Testis (tissue), 3 donors: ENCODE measurements around the gene ACSM2B. TPM values are rescaled to one million over a fixed set of nuclear protein-coding genes. Genes with fewer than 3 reads are reported as not detected.
"Not testable (repeated sequence)": the region's sequence is repeated elsewhere in the genome, so short reads cannot be mapped to it uniquely, and the experiment has no call there.

Source experiments
- DNase-seq: peaks from one replicate; pipeline ENCODE4 v3.0.0-alpha.2; 2019
- H3K27ac ChIP-seq, 2 donors: fragments of 200-600 bp; sonication (generic); one replicate each; pipeline ENCODE4 v1.5.1; 2019
- H3K27me3 ChIP-seq: fragments of 200-600 bp; sonication (generic); one replicate; pipeline ENCODE4 v1.5.1; 2019
- H3K36me3 ChIP-seq: fragments of 200-600 bp; sonication (generic); one replicate; pipeline ENCODE4 v1.5.1; 2017; ENCODE audit warnings: low read depth; ENCODE audit errors: missing control alignments
- H3K4me1 ChIP-seq: fragments of 200-600 bp; sonication (generic); one replicate; pipeline ENCODE4 v1.5.1; 2019
- H3K4me3 ChIP-seq, 2 donors: fragments of 200-600 bp; sonication (generic); one replicate each; pipeline ENCODE4 v1.5.1; 2017 to 2019
- H3K9me3 ChIP-seq: fragments of 200-600 bp; sonication (generic); one replicate; pipeline ENCODE4 v1.5.1; 2017
- POLR2A ChIP-seq: fragments of 450-650 bp; IDR thresholded peaks from one replicate; pipeline ENCODE4 v1.6.1; 2017; ENCODE audit warnings: antibody characterized with exemption, mild to moderate bottlenecking, moderate library complexity
- WGBS, 2 donors: methylation state at CpG; one replicate each; pipeline ENCODE4 v1.1.5; 2018; 5-methylcytosine and 5-hydroxymethylcytosine counted together
- intact Hi-C: fragments of 100-400 bp; cut with DNase I; formaldehyde crosslinking; loops from one replicate; pipeline ENCODE4 v1.15.1; 2023; ENCODE audit warnings: low total_unique reads
- polyA plus RNA-seq: library from polyadenylated mRNA; stranded (reverse); fragments of 350-450 nt; fragmentation: Illumina TruSeq; extraction: RNeasy Lipid Tissue Mini Kit (QIAGEN cat#74804); gene quantifications from one replicate; pipeline ENCODE4 v1.2.3, GENCODE V29; 2014; ENCODE audit warnings: low read depth, low replicate concordance; ENCODE audit not compliant: insufficient read depth
- total RNA-seq, 2 donors: library from RNA; depleted of rRNA; stranded (reverse); fragments of >200 nt; gene quantifications; one replicate each; pipeline ENCODE4 v1.2.3, GENCODE V29; 2016
- TF ChIP-seq, protein P1 (sequence below), 3 experiments: fragments of 450-650 bp in 2 of 3; fragments of 200-600 bp in 1 of 3; sonication (generic) in 1 of 3; IDR thresholded peaks; one replicate each; pipeline ENCODE4 v1.5.1; 2016 to 2019; ENCODE audit warnings: antibody characterized with exemption in 3 of 3, mild to moderate bottlenecking in 2 of 3, moderate library complexity in 1 of 3

The ACSM2B gene
- total and polyA plus RNA-seq, 3 donors from 2014 or later = 0.37 to 0.94 (median 0.54) TPM

DNA sequence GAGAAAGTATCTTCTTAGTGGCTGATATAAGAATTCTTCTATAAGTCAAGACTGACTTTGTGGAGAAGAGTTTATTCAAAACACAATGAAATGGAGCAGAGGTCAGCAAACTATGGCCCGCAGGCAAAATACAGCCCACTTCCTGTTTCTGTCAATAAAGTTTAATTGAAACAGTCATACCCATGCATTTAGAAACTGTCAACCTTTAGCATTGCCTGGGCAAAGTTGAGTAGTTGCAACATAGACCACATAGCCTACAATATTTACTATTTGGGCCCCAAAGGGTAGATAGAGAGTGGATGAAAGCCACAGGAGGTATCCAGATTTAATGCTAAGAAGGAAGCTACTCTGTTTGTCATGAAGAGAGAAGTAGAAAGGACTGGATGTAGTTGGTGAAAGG lies 38.0 kb downstream of the ACSM2B start:
- Histone ChIP-seq H3K36me3 (no peaks in the 10 kb centered on the region), H3K4me3 (no peak overlapping the region), H3K27me3 (no peaks in the 10 kb centered on the region), H3K4me1 (no peaks in the 10 kb centered on the region), H3K27ac (no peak overlapping the region), H3K9me3 (no peaks in the 10 kb centered on the region)
- DNase-seq = no peak
- WGBS, 2 donors = 0 to 92% methylated on average over 1 of the region's 1 CpG
- intact Hi-C loops = no loop called here
- no peak for TF ChIP-seq POLR2A
- TF ChIP-seq, protein P1, sequence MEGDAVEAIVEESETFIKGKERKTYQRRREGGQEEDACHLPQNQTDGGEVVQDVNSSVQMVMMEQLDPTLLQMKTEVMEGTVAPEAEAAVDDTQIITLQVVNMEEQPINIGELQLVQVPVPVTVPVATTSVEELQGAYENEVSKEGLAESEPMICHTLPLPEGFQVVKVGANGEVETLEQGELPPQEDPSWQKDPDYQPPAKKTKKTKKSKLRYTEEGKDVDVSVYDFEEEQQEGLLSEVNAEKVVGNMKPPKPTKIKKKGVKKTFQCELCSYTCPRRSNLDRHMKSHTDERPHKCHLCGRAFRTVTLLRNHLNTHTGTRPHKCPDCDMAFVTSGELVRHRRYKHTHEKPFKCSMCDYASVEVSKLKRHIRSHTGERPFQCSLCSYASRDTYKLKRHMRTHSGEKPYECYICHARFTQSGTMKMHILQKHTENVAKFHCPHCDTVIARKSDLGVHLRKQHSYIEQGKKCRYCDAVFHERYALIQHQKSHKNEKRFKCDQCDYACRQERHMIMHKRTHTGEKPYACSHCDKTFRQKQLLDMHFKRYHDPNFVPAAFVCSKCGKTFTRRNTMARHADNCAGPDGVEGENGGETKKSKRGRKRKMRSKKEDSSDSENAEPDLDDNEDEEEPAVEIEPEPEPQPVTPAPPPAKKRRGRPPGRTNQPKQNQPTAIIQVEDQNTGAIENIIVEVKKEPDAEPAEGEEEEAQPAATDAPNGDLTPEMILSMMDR (IDR thresholded peaks at IDR 0.05) = no peak

DNA sequence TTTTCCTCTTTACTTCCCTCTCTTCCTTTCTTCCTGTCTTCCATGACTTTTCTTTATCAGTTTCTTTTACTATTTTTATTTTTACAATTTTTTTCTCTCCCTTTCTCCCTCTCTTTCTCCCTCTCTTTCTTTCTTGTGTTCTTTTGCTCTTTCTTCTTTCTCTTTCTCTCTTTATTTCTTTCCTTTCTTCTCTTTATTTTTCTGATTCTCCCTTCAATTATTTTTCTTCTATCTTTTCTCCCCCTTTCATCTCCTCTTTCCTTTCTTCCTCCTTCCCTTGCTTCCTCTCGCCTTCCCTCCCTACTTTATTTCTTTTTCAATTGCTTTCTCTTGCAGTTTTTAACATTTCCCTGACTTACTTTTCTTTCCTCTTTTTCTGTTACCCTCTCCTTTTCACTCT lies 39.5 kb downstream of the ACSM2B start:
- H3K4me1 ChIP-seq, intact Hi-C loops, H3K36me3 ChIP-seq, H3K9me3 ChIP-seq, DNase-seq, H3K4me3 ChIP-seq, H3K27me3 ChIP-seq, H3K27ac ChIP-seq: not testable (repeated sequence)
- 73 to 89% methylated on average over 1 of the region's 1 CpG for WGBS, 2 donors

DNA sequence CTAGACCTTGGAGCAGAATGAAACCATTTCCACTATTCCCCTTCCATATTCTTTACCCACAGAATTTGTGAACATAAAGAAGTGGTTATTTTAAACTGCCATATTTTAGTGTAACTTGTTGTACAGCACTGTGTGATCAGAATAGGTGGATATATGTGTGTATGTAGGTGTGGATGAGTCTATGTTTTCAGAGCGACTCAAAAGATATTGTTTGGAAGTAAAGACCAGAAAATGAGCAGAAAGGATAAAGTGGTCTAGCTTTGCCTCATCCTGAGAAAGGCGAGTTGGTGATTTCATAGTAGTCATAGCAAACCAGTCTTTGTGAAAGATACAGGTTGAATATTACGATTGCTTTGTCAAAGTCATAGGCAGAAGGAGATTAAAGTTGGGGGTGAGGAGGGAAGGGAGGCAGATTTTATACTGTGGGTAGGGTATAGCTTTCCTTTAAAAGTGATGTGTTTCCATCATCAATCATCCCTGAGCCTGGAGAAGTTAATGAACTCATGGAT lies 43.8 kb downstream of the ACSM2B start:
- H3K36me3 ChIP-seq, H3K27me3 ChIP-seq, H3K4me3 ChIP-seq, intact Hi-C loops, H3K4me1 ChIP-seq, H3K27ac ChIP-seq, H3K9me3 ChIP-seq, DNase-seq: not testable (repeated sequence)
- no CpG with 5 or more reads among the region's 3 CpGs for WGBS, 2 donors

DNA sequence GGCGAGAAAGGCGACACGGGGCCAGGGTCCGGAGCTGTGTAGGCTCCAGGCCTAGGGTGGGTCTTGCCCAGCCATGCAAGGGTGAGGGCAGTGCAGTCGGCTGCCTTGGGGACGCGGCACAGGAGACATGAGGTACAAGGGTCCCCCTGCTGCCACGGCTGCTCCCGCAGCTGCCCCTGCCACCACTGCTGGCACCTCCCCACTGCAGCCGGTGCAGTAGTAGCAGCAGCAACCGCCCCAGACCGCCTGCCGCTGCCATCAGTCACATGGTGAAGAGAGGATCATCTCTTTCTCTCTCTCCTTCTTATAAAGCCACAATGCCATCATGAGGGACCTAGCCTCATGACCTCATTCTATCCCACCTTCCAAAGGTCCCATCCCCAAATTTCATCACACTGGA lies 44.4 kb downstream of the ACSM2B start:
- intact Hi-C loops, H3K4me3 ChIP-seq, H3K27ac ChIP-seq, H3K36me3 ChIP-seq, H3K4me1 ChIP-seq, H3K27me3 ChIP-seq, DNase-seq, H3K9me3 ChIP-seq: not testable (repeated sequence)
- no CpG with 5 or more reads among the region's 13 CpGs for WGBS, 2 donors

DNA sequence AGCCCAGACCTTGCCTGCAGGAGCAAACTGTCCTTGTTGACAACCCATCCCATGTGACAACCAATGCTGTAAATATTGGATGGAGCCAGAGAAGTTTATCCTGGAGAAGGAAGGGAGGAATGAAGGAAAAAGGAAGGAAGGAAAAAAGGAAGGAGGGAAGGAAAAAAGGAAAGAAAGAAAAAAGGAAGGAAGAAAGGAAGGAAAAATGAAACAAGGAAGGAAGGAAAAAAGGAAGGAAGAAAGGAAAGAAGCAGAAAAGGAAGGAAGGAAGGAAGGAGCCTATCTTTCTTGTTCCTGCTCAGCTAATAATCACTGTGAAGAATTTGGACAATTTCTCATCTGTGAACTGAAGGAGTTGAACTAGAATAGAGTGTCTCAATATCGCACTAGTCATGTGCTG lies 56.1 kb downstream of the ACSM2B start:
- 81 to 83% methylated on average over 1 of the region's 1 CpG for WGBS, 2 donors
- TF ChIP-seq, protein P1 (IDR thresholded peaks at IDR 0.05) = no peak
- no peak for TF ChIP-seq POLR2A
- DNase-seq = no peak
- H3K4me1 ChIP-seq = no peaks in the 10 kb centered on the region
- intact Hi-C loops = no loop called here
- H3K9me3 ChIP-seq = no peaks in the 10 kb centered on the region
- H3K27me3 ChIP-seq = no peaks in the 10 kb centered on the region
- H3K4me3 ChIP-seq = no peak overlapping the region
- H3K27ac ChIP-seq = no peak overlapping the region
- no peaks in the 10 kb centered on the region for H3K36me3 ChIP-seq

DNA sequence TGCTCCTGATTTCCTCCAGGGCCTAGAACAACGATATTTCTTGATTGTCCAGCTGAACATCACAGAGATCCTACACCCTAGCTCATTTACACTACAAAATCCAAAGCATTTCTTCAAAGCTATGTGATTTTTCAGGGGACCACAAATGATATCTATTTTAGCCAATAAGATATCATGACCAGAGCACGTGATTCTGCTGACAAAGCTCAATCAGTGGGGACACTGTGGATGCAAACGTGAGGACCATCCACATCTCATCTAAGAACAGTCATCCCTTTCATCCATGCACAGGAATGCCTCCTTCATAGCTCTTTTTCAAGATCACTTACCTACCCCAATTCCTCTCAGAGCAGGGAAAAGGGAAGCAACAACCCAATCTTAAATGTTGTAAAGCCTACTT lies 56.9 kb downstream of the ACSM2B start:
- H3K4me1 ChIP-seq = no peaks in the 10 kb centered on the region
- no peaks in the 10 kb centered on the region for H3K27me3 ChIP-seq
- no peaks in the 10 kb centered on the region for H3K9me3 ChIP-seq
- no peak overlapping the region for H3K4me3 ChIP-seq
- WGBS, 2 donors = 72 to 78% methylated on average over 3 of the region's 3 CpGs
- intact Hi-C loops = no loop called here
- no peaks in the 10 kb centered on the region for H3K36me3 ChIP-seq
- no peak overlapping the region for H3K27ac ChIP-seq
- TF ChIP-seq, protein P1 (IDR thresholded peaks at IDR 0.05) = no peak
- no peak for TF ChIP-seq POLR2A
- no peak for DNase-seq
